ENCODE measurements around the gene CAPG.

- TF ChIP-seq FOXA1 (IDR thresholded peaks at IDR 0.05; ENCODE audit: borderline replicate concordance) (no peak), ETV6 (IDR thresholded peaks at IDR 0.05; ENCODE audit: borderline replicate concordance in 1 of 2, low read depth in 2 of 2, low read length in 1 of 2) (no peak), ETV6 (CRISPR knock-in tag; IDR thresholded peaks at IDR 0.05; ENCODE audit: borderline replicate concordance) (no peak), ZNF699 (CRISPR knock-in tag; IDR thresholded peaks at IDR 0.05; ENCODE audit: insufficient replicate concordance) (no peak), KDM1A (IDR thresholded peaks at IDR 0.05) (no peak), NFRKB (IDR thresholded peaks at IDR 0.05; ENCODE audit: low read depth) (no peak), SAFB2 (IDR thresholded peaks at IDR 0.05; ENCODE audit: borderline replicate concordance, low read depth, low read length, severe bottlenecking) (no peak), SPI1 (IDR thresholded peaks at IDR 0.05; ENCODE audit: borderline replicate concordance, low read depth, low read length) (no peak), EGR1 (conservative IDR thresholded peaks at IDR 0.05) (no peak), SP2 (IDR thresholded peaks at IDR 0.05; ENCODE audit: extremely low read depth, low read depth, low read length, poor library complexity, severe bottlenecking) (no peak)
- TF ChIP-seq, protein P1, sequence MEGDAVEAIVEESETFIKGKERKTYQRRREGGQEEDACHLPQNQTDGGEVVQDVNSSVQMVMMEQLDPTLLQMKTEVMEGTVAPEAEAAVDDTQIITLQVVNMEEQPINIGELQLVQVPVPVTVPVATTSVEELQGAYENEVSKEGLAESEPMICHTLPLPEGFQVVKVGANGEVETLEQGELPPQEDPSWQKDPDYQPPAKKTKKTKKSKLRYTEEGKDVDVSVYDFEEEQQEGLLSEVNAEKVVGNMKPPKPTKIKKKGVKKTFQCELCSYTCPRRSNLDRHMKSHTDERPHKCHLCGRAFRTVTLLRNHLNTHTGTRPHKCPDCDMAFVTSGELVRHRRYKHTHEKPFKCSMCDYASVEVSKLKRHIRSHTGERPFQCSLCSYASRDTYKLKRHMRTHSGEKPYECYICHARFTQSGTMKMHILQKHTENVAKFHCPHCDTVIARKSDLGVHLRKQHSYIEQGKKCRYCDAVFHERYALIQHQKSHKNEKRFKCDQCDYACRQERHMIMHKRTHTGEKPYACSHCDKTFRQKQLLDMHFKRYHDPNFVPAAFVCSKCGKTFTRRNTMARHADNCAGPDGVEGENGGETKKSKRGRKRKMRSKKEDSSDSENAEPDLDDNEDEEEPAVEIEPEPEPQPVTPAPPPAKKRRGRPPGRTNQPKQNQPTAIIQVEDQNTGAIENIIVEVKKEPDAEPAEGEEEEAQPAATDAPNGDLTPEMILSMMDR (IDR thresholded peaks at IDR 0.05 in 2 of 3, conservative IDR thresholded peaks at IDR 0.05 in 1 of 3; ENCODE audit: insufficient read depth in 2 of 3, low read depth in 1 of 3, low read length in 3 of 3): no peak
- TF ChIP-seq, protein P2, sequence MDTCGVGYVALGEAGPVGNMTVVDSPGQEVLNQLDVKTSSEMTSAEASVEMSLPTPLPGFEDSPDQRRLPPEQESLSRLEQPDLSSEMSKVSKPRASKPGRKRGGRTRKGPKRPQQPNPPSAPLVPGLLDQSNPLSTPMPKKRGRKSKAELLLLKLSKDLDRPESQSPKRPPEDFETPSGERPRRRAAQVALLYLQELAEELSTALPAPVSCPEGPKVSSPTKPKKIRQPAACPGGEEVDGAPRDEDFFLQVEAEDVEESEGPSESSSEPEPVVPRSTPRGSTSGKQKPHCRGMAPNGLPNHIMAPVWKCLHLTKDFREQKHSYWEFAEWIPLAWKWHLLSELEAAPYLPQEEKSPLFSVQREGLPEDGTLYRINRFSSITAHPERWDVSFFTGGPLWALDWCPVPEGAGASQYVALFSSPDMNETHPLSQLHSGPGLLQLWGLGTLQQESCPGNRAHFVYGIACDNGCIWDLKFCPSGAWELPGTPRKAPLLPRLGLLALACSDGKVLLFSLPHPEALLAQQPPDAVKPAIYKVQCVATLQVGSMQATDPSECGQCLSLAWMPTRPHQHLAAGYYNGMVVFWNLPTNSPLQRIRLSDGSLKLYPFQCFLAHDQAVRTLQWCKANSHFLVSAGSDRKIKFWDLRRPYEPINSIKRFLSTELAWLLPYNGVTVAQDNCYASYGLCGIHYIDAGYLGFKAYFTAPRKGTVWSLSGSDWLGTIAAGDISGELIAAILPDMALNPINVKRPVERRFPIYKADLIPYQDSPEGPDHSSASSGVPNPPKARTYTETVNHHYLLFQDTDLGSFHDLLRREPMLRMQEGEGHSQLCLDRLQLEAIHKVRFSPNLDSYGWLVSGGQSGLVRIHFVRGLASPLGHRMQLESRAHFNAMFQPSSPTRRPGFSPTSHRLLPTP (IDR thresholded peaks at IDR 0.05; ENCODE audit: borderline replicate concordance, extremely low read depth, insufficient read length): no peak
Measured at GRCh38 chr2:85435220-85435958, 25.2 kb upstream of the CAPG start.
